ENCODE results near the gene CAB39. TPM values are rescaled to one million over a fixed set of nuclear protein-coding genes. Genes with fewer than 3 reads are reported as not detected.
"Not testable (repeated sequence)": the region's sequence is repeated elsewhere in the genome, so short reads cannot be mapped to it uniquely, and the experiment has no call there.

Gene CAB39
- total RNA-seq, 2 donors from 2014 or later: 104 to 123 TPM

GRCh38 chr2:230723363-230723762 lies 10.7 kb downstream of the CAB39 start:
- peak; percentile 74 to 91 for ATAC-seq

DNA sequence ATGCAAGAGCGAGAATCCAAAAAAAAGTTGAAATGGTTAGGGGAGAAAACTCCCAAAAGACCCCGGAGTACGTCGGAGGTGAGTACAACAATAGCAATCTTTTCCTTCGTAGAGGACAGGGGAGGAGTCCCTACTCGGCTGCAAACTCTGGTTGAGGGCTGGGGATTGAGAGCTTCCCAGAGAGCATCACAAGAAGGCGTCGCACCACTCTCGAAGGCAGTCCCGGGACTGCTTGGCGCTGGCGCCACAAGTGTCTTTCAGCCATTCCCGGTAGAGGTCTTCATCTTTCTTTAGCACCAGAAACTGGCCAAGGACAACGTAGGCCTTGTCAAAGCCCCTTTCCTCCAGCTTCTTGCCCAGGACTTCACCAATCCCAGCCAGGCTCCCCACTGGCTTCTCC lies 12.3 kb downstream of the CAB39 start:
- not testable (repeated sequence) for DNase-seq (ENCODE audit: low spot score in 2 of 2); H3K9me3 Mint-ChIP-seq; H3K27ac Mint-ChIP-seq; ATAC-seq
- H3K36me3 Mint-ChIP-seq: peaks cover 5 to 38% of the 10 kb centered on the region in 2 donors

More at GRCh38 chr2:230723363-230723762, 10.7 kb downstream of the CAB39 start:
- peak in 1 of 2 donors; percentile 15 for DNase-seq (ENCODE audit: low spot score in 2 of 2)
- Mint-ChIP-seq H3K36me3 (peaks cover 5 to 29% of the 10 kb centered on the region in 2 donors), H3K27ac (peak overlapping the region in 1 of 2 donors; percentile 67), H3K9me3 (no peaks in the 10 kb centered on the region)

DNA sequence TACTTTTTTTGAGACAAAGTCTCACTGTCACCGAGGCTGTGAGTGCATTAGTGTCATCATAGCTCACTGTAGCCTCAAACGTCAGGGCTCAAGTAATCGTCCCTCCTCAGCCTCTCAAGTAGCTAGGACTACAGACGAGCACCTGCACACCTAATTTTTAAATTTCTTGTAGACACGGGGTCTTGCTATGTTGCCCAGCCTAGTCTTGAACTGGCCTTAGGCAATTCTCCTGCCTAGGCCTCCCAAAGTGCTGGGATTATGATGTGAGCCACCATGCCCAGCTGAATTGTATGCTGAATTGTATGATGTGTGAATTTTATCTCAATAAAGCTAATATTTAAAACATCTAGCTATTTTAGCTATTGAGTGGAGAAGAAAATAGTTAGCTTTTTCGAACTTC lies 18.9 kb downstream of the CAB39 start:
- Mint-ChIP-seq H3K9me3 (no peaks in the 10 kb centered on the region), H3K27ac (no peak overlapping the region), H3K36me3 (peaks cover 0 to 39% of the 10 kb centered on the region in 2 donors)
- no peak for DNase-seq (ENCODE audit: low spot score in 2 of 2)
- no peak for ATAC-seq

DNA sequence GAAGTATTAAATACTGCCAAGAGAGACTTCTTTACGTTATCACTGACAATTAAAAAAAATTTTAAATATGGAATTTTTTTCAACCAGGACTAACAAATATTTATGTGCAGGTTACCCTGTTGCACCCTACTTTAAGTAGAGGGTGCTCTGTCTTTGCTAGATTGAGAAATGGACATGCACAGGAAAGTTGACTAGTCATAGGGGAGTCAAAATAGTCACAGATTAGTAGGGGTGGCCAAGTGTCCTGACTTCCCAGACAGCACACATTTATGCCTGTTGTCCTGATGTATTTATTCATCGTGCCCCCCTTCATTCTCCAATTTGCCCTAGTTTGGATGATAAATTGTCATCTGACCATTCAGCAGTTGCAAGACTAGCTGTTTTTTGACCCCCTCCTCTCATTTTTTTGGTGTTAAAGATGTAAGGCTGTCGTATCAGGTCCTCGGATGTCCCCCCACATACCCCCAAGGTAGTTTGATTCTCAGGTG lies 20.3 kb downstream of the CAB39 start:
- peaks cover 0 to 37% of the 10 kb centered on the region in 2 donors for H3K36me3 Mint-ChIP-seq
- H3K9me3 Mint-ChIP-seq: no peaks in the 10 kb centered on the region
- no peak for ATAC-seq
- H3K27ac Mint-ChIP-seq: peak overlapping the region in 1 of 2 donors; percentile 13
- DNase-seq (ENCODE audit: low spot score in 2 of 2): no peak

GRCh38 chr2:230734247-230735175 lies 21.9 kb downstream of the CAB39 start:
- ATAC-seq: no peak
- peaks cover 0 to 41% of the 10 kb centered on the region in 2 donors for H3K36me3 Mint-ChIP-seq
- no peak for DNase-seq (ENCODE audit: low spot score in 2 of 2)
- no peak overlapping the region for H3K27ac Mint-ChIP-seq
- H3K9me3 Mint-ChIP-seq: no peaks in the 10 kb centered on the region

- peak; percentile 75 to 91 for ATAC-seq
- H3K9me3 Mint-ChIP-seq: no peaks in the 10 kb centered on the region
- DNase-seq (ENCODE audit: low spot score in 2 of 2): no peak
- H3K27ac Mint-ChIP-seq: peak overlapping the region in 1 of 2 donors; percentile 61
- H3K36me3 Mint-ChIP-seq: peaks cover 0 to 50% of the 10 kb centered on the region in 2 donors
These were observed 23.2 kb downstream of the CAB39 start for GRCh38 chr2:230735884-230736283.

DNA sequence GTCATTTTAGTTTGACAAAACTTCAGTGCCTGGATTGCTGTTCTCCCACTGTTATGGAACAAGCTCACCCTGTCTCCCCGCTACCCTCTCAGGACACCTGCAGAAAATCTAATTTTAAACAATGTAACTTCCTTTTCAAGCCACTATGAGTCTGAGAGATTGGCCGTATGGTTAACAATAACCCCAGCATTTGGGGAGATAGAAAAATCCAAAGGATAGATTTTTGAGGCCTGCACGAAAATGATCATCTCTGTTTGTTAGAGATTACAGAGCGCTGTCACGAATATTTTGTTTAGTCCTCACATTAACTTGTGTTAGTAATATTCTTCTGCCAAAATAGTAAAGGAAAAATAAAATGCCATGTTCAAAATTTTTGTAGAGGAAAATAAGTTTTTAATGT lies 24.7 kb downstream of the CAB39 start:
- ATAC-seq: no peak
- Mint-ChIP-seq H3K36me3 (peaks cover 0 to 50% of the 10 kb centered on the region in 2 donors), H3K9me3 (no peaks in the 10 kb centered on the region), H3K27ac (no peak overlapping the region)
- DNase-seq (ENCODE audit: low spot score in 2 of 2): no peak

GRCh38 chr2:230737791-230738226 lies 25.2 kb downstream of the CAB39 start:
- H3K9me3 Mint-ChIP-seq: no peaks in the 10 kb centered on the region
- DNase-seq (ENCODE audit: low spot score in 2 of 2) (no peak), ATAC-seq (no peak)
- peak overlapping the region; percentile 15 to 26 for H3K27ac Mint-ChIP-seq
- H3K36me3 Mint-ChIP-seq: peaks cover 0 to 50% of the 10 kb centered on the region in 2 donors

DNA sequence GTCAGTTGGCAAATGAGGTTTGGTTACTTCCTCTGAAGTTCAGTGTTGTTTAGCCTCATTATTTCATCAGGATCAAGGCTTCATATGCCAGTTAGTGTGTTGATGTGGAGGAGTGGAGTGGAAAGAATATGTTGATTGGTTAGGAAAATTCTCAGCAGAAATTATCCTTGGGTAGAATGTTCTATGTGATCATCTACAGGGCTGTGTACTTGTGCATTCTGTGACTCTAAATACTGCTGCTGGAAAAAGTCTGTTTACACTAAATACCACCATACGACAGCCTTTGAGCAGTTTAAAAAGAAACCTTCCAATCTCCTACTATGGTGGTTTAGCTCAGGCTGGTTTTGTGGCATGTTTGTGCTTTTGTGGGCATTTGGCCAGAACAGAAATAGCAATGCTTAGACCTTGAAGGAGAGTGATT lies 25.8 kb downstream of the CAB39 start:
- no peak for ATAC-seq
- peak overlapping the region in 1 of 2 donors; percentile 15 for H3K27ac Mint-ChIP-seq
- DNase-seq (ENCODE audit: low spot score in 2 of 2): no peak
- H3K9me3 Mint-ChIP-seq: no peaks in the 10 kb centered on the region
- peaks cover 0 to 46% of the 10 kb centered on the region in 2 donors for H3K36me3 Mint-ChIP-seq

DNA sequence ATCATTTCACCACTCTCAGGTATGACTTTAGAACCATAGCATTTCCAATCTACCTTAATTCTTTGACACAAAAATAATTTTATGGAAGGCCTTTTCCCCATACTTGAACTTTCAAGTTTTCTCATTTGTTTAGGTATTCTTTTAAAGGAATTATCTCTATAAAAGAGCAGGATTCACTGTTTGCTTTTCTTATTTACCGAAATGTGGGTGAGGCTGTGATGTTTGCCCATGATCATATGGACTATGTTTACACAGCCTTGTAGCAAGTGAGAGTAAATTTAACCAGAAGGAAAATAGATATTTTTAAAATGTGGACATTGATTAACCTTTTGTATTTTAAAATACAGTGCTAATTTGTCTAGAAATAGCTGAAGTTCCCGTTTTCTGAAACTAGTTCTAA lies 26.3 kb downstream of the CAB39 start:
- ATAC-seq (no peak), DNase-seq (ENCODE audit: low spot score in 2 of 2) (no peak)
- peaks cover 0 to 41% of the 10 kb centered on the region in 2 donors for H3K36me3 Mint-ChIP-seq
- H3K9me3 Mint-ChIP-seq: no peaks in the 10 kb centered on the region
- H3K27ac Mint-ChIP-seq: peak overlapping the region in 1 of 2 donors; percentile 15

DNA sequence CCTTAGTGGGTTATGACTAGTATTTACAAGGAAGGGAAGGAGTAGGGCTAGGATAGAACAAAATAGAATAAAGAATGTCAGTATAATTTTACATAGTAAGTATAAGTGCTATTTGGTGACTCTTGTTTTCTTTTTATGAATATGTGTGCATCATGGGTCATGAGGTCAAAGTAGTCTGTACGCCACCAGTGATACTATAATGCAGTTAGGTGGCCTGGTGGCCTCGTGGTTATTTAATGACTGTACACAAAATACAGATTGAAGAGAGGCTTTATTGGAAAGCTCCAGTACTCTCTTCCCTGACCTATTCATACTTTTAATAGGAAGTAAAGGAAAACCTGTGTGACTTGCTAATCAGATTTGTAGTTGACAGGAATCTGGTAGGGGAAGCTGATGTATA lies 27.3 kb downstream of the CAB39 start:
- H3K9me3 Mint-ChIP-seq: no peaks in the 10 kb centered on the region
- no peak for DNase-seq (ENCODE audit: low spot score in 2 of 2)
- peak in 1 of 2 donors; percentile 31 for ATAC-seq
- H3K36me3 Mint-ChIP-seq: peaks cover 0 to 32% of the 10 kb centered on the region in 2 donors
- H3K27ac Mint-ChIP-seq: peak overlapping the region in 1 of 2 donors; percentile 61

GRCh38 chr2:230742781-230743180 lies 30.1 kb downstream of the CAB39 start:
- Mint-ChIP-seq H3K36me3 (peaks cover 4 to 44% of the 10 kb centered on the region in 2 donors), H3K9me3 (no peaks in the 10 kb centered on the region), H3K27ac (no peak overlapping the region)
- DNase-seq (ENCODE audit: low spot score in 2 of 2) (no peak), ATAC-seq (no peak)

GRCh38 chr2:230746213-230746612 lies 33.6 kb downstream of the CAB39 start:
- peak in 1 of 2 donors; percentile 27 for ATAC-seq
- Mint-ChIP-seq H3K36me3 (peaks cover 4 to 25% of the 10 kb centered on the region in 2 donors), H3K9me3 (no peaks in the 10 kb centered on the region), H3K27ac (no peak overlapping the region)
- no peak for DNase-seq (ENCODE audit: low spot score in 2 of 2)

DNA sequence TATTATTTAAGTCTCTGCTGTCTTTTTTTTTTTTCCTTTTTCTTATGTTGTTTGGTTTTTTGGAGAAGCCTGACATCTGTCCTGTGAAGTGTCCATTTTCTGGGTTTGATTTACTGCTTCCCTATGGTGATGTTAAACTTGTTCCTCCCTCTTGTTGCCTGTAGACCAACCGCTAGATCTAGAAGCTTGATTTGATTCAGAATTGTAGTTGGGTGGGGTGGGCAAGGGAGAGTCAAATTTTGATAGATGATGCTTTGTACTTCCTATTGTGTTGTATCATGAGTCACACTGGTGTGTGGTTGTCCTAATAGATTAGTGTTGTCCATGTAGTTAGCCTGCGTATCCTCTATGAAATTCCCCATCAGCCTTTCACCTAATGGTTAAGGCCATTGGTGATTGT lies 35.4 kb downstream of the CAB39 start:
- peaks cover 0 to 5% of the 10 kb centered on the region in 2 donors for H3K9me3 Mint-ChIP-seq
- ATAC-seq: peak in 1 of 2 donors; percentile 37

GRCh38 chr2:230749111-230749510 lies 36.5 kb downstream of the CAB39 start:
- DNase-seq (ENCODE audit: low spot score in 2 of 2): no peak
- peaks cover 9 to 42% of the 10 kb centered on the region in 2 donors for H3K36me3 Mint-ChIP-seq
- no peak overlapping the region for H3K27ac Mint-ChIP-seq
- H3K9me3 Mint-ChIP-seq: peaks cover 0 to 5% of the 10 kb centered on the region in 2 donors
- no peak for ATAC-seq

More for the DNA sequence above, 35.4 kb downstream of the CAB39 start:
- no peak overlapping the region for H3K27ac Mint-ChIP-seq
- H3K36me3 Mint-ChIP-seq: peaks cover 9 to 40% of the 10 kb centered on the region in 2 donors
- DNase-seq (ENCODE audit: low spot score in 2 of 2): no peak

DNA sequence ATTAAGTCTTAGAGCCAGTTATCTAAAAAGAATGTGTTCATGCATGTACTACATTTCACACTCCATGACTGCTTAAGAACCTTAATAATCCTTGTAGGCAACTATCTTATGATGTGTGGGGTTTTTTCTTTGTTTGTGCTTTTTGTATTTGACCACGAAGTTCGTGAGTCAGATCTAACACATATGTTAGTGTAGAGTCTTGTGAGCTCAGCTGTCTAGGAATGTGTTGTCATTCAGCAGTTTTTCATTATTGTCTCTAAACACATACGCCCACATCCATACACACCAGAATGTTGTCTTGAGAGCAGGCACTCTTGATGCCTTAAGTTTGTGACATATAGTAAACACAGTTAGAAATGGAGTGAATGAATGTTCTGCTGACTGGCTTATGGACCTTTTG lies 38.4 kb downstream of the CAB39 start:
- DNase-seq (ENCODE audit: low spot score in 2 of 2): peak in 1 of 2 donors; percentile 12
- Mint-ChIP-seq H3K36me3 (peaks cover 13 to 44% of the 10 kb centered on the region in 2 donors), H3K9me3 (peaks cover 0 to 5% of the 10 kb centered on the region in 2 donors), H3K27ac (no peak overlapping the region)
- ATAC-seq: peak; percentile 78 to 95

- no peak overlapping the region for H3K27ac Mint-ChIP-seq
- ATAC-seq: no peak
- H3K36me3 Mint-ChIP-seq: peaks cover 9 to 25% of the 10 kb centered on the region in 2 donors
- peaks cover 0 to 5% of the 10 kb centered on the region in 2 donors for H3K9me3 Mint-ChIP-seq
- DNase-seq (ENCODE audit: low spot score in 2 of 2): no peak
These were observed 41.6 kb downstream of the CAB39 start for GRCh38 chr2:230754200-230754599.

All from activated naive CD4-positive, alpha-beta T cell treated with anti-CD3 and anti-CD28 coated beads, Interleukin-2, amount 50 U/mL, for 72 hours (primary cell).